ENCODE results near the gene SYT3. TPM values are rescaled to one million over a fixed set of nuclear protein-coding genes. Genes with fewer than 3 reads are reported as not detected.
"Not testable (repeated sequence)": the region's sequence is repeated elsewhere in the genome, so short reads cannot be mapped to it uniquely, and the experiment has no call there.

Gene SYT3
- total RNA-seq, 4 donors from 2014 or later, result 0.09 TPM; not detected in 3

- Histone ChIP-seq H3K9me3 (no peaks in the 10 kb centered on the region), H3K4me1 (no peaks in the 10 kb centered on the region), H3K27me3 (peaks cover 0 to 21% (median 14%) of the 10 kb centered on the region in 3 donors), H3K4me3 (no peak overlapping the region), H3K36me3 (no peaks in the 10 kb centered on the region), H3K27ac (no peak overlapping the region)
- in situ Hi-C loops (cut with MboI; ENCODE audit: low sequenced_read_pairs in 4 of 4) (no loop called here), intact Hi-C loops (cut with DNase I; ENCODE audit: low total_unique reads) (no loop called here)
- ATAC-seq, result no peak
- TF ChIP-seq POLR2A (IDR thresholded peaks at IDR 0.05), result no peak
- no peak for TF ChIP-seq CTCF (IDR thresholded peaks at IDR 0.05 in 4 of 5, conservative IDR thresholded peaks at IDR 0.05 in 1 of 5)
- no peak for DNase-seq
Observed at GRCh38 chr19:50602496-50602895, 37.2 kb downstream of the SYT3 start.

GRCh38 chr19:50602089-50602422, 37.6 kb downstream of the SYT3 start:
- no peaks in the 10 kb centered on the region for H3K9me3 ChIP-seq

GRCh38 chr19:50601407-50602088, 38.1 kb downstream of the SYT3 start:
- no peaks in the 10 kb centered on the region for H3K9me3 ChIP-seq
- peaks cover 0 to 11% (median 10%) of the 10 kb centered on the region in 3 donors for H3K27me3 ChIP-seq
- in situ Hi-C loops (cut with MboI; ENCODE audit: low sequenced_read_pairs in 4 of 4), result no loop called here
- no peak overlapping the region for H3K4me3 ChIP-seq
- no peak for TF ChIP-seq CTCF (IDR thresholded peaks at IDR 0.05 in 4 of 5, conservative IDR thresholded peaks at IDR 0.05 in 1 of 5)
- no peak for TF ChIP-seq POLR2A (IDR thresholded peaks at IDR 0.05)
- intact Hi-C loops (cut with DNase I; ENCODE audit: low total_unique reads), result no loop called here
- DNase-seq (no peak), ATAC-seq (no peak)
- H3K36me3 ChIP-seq, result no peaks in the 10 kb centered on the region
- H3K27ac ChIP-seq, result no peak overlapping the region
- H3K4me1 ChIP-seq, result no peaks in the 10 kb centered on the region

More at GRCh38 chr19:50602089-50602422, 37.6 kb downstream of the SYT3 start:
- H3K36me3 ChIP-seq, result no peaks in the 10 kb centered on the region
- in situ Hi-C loops (cut with MboI; ENCODE audit: low sequenced_read_pairs in 4 of 4) (no loop called here), intact Hi-C loops (cut with DNase I; ENCODE audit: low total_unique reads) (no loop called here)
- DNase-seq (no peak), ATAC-seq (no peak)
- peaks cover 0 to 16% (median 12%) of the 10 kb centered on the region in 3 donors for H3K27me3 ChIP-seq
- H3K4me3 ChIP-seq, result no peak overlapping the region
- TF ChIP-seq CTCF (IDR thresholded peaks at IDR 0.05 in 4 of 5, conservative IDR thresholded peaks at IDR 0.05 in 1 of 5) (no peak), POLR2A (IDR thresholded peaks at IDR 0.05) (no peak)
- no peak overlapping the region for H3K27ac ChIP-seq
- no peaks in the 10 kb centered on the region for H3K4me1 ChIP-seq

GRCh38 chr19:50599427-50599826, 40.3 kb downstream of the SYT3 start:
- H3K4me3 ChIP-seq, result no peak overlapping the region
- H3K36me3 ChIP-seq, result no peaks in the 10 kb centered on the region
- intact Hi-C loops (cut with DNase I; ENCODE audit: low total_unique reads) (no loop called here), in situ Hi-C loops (cut with MboI; ENCODE audit: low sequenced_read_pairs in 4 of 4) (no loop called here)
- no peaks in the 10 kb centered on the region for H3K9me3 ChIP-seq
- no peak for TF ChIP-seq POLR2A (IDR thresholded peaks at IDR 0.05)
- no peak for TF ChIP-seq CTCF (IDR thresholded peaks at IDR 0.05 in 4 of 5, conservative IDR thresholded peaks at IDR 0.05 in 1 of 5)
- no peaks in the 10 kb centered on the region for H3K4me1 ChIP-seq
- DNase-seq (no peak), ATAC-seq (no peak)
- peaks cover 0 to 9% (median 9%) of the 10 kb centered on the region in 3 donors for H3K27me3 ChIP-seq
- H3K27ac ChIP-seq, result no peak overlapping the region

- in situ Hi-C loops (cut with MboI; ENCODE audit: low sequenced_read_pairs in 4 of 4), result no loop called here
- Histone ChIP-seq H3K27me3 (no peaks in the 10 kb centered on the region), H3K9me3 (no peaks in the 10 kb centered on the region), H3K27ac (no peak overlapping the region), H3K36me3 (no peaks in the 10 kb centered on the region), H3K4me3 (no peak overlapping the region), H3K4me1 (no peaks in the 10 kb centered on the region)
- TF ChIP-seq POLR2A (IDR thresholded peaks at IDR 0.05) (no peak), CTCF (IDR thresholded peaks at IDR 0.05 in 4 of 5, conservative IDR thresholded peaks at IDR 0.05 in 1 of 5) (no peak)
- no peak for ATAC-seq
- intact Hi-C loops (cut with DNase I; ENCODE audit: low total_unique reads), result no loop called here
- no peak for DNase-seq
Observed at GRCh38 chr19:50590191-50590590, 49.5 kb downstream of the SYT3 start.

GRCh38 chr19:50581795-50582660, 57.7 kb downstream of the SYT3 start:
- H3K4me3 ChIP-seq; H3K9me3 ChIP-seq; H3K27me3 ChIP-seq; H3K27ac ChIP-seq; in situ Hi-C loops (cut with MboI; ENCODE audit: low sequenced_read_pairs in 4 of 4); intact Hi-C loops (cut with DNase I; ENCODE audit: low total_unique reads); H3K4me1 ChIP-seq; H3K36me3 ChIP-seq; DNase-seq; ATAC-seq: not testable (repeated sequence)

Data from gastrocnemius medialis (tissue), 4 donors.